Measurements from ENCODE around the gene FGFR1OP2. TPM values are rescaled to one million over a fixed set of nuclear protein-coding genes. Genes with fewer than 3 reads are reported as not detected.
A peak's percentile ranks its signal among the peaks of the same experiment; 100 is the strongest.

The FGFR1OP2 gene
- total RNA-seq, 1 experiment from 2014 or later: 40.6 TPM

- peak overlapping the region; percentile 81 for H3K27ac Mint-ChIP-seq (ENCODE audit: low read depth, unreplicated experiment)
- no peaks in the 10 kb centered on the region for H3K9me3 Mint-ChIP-seq (ENCODE audit: unreplicated experiment)
- POLR2A ChIA-PET: interaction anchor here (0.6 to 3.5 kb wide), 5 partner anchors 11 to 82 kb away, joined by 3 to 25 read pairs (median 6); partner anchors contain the start of gene MED21
- CTCF ChIA-PET: interaction anchor here (0.7 kb wide), 2 partner anchors 12 to 17 kb away, joined by 4 read pairs; no protein-coding TSS in a partner anchor
- BruUV-seq (replicated peaks): no TSS peak
- peak overlapping the region; percentile 91 for H3K4me3 Mint-ChIP-seq (ENCODE audit: unreplicated experiment)
- no peak for TF ChIP-seq CTCF (IDR thresholded peaks at IDR 0.05; ENCODE audit: unreplicated experiment)
- H3K27me3 Mint-ChIP-seq (ENCODE audit: insufficient read depth, unreplicated experiment): no peaks in the 10 kb centered on the region
- peaks cover 26% of the 10 kb centered on the region for H3K4me1 Mint-ChIP-seq (ENCODE audit: insufficient read depth, unreplicated experiment)
- no peak for DNase-seq (ENCODE audit: unreplicated experiment)
- intact Hi-C loops (cut with micrococcal nuclease): no loop called here
- H3K36me3 Mint-ChIP-seq (ENCODE audit: insufficient read depth, unreplicated experiment): no peaks in the 10 kb centered on the region
Observed at GRCh38 chr12:26940516-26941214, 2.4 kb downstream of the FGFR1OP2 start.

GRCh38 chr12:26941215-26941594, 2.9 kb downstream of the FGFR1OP2 start:
- ChIA-PET POLR2A (interaction anchor here (1.0 to 3.5 kb wide), 4 partner anchors 11 to 70 kb away, joined by 4 to 25 read pairs (median 6); no protein-coding TSS in a partner anchor), CTCF (interaction anchor here (0.7 kb wide), 2 partner anchors 12 to 16 kb away, joined by 4 read pairs; no protein-coding TSS in a partner anchor)
- peak overlapping the region; percentile 91 for H3K4me3 Mint-ChIP-seq (ENCODE audit: unreplicated experiment)
- no peaks in the 10 kb centered on the region for H3K9me3 Mint-ChIP-seq (ENCODE audit: unreplicated experiment)
- no peaks in the 10 kb centered on the region for H3K36me3 Mint-ChIP-seq (ENCODE audit: insufficient read depth, unreplicated experiment)
- H3K27ac Mint-ChIP-seq (ENCODE audit: low read depth, unreplicated experiment): peak overlapping the region; percentile 81
- TF ChIP-seq CTCF (IDR thresholded peaks at IDR 0.05; ENCODE audit: unreplicated experiment): no peak
- no peaks in the 10 kb centered on the region for H3K27me3 Mint-ChIP-seq (ENCODE audit: insufficient read depth, unreplicated experiment)
- intact Hi-C loops (cut with micrococcal nuclease): no loop called here
- H3K4me1 Mint-ChIP-seq (ENCODE audit: insufficient read depth, unreplicated experiment): peaks cover 21% of the 10 kb centered on the region
- DNase-seq (ENCODE audit: unreplicated experiment): no peak
- no TSS peak for BruUV-seq (replicated peaks)

GRCh38 chr12:26948309-26948708, 10.0 kb downstream of the FGFR1OP2 start:
- POLR2A ChIA-PET: interaction anchor here (0.7 kb wide), 1 partner anchor 145 kb away, joined by 3 read pairs; no protein-coding TSS in a partner anchor
- Mint-ChIP-seq H3K36me3 (ENCODE audit: insufficient read depth, unreplicated experiment) (peaks cover 6% of the 10 kb centered on the region), H3K9me3 (ENCODE audit: unreplicated experiment) (no peaks in the 10 kb centered on the region), H3K4me1 (ENCODE audit: insufficient read depth, unreplicated experiment) (no peaks in the 10 kb centered on the region), H3K27ac (ENCODE audit: low read depth, unreplicated experiment) (no peak overlapping the region), H3K4me3 (ENCODE audit: unreplicated experiment) (no peak overlapping the region), H3K27me3 (ENCODE audit: insufficient read depth, unreplicated experiment) (no peaks in the 10 kb centered on the region)
- DNase-seq (ENCODE audit: unreplicated experiment): no peak
- CTCF ChIA-PET: no interaction called here
- intact Hi-C loops (cut with micrococcal nuclease): no loop called here
- BruUV-seq (replicated peaks): no TSS peak
- no peak for TF ChIP-seq CTCF (IDR thresholded peaks at IDR 0.05; ENCODE audit: unreplicated experiment)

GRCh38 chr12:26953447-26953846, 15.2 kb downstream of the FGFR1OP2 start:
- no TSS peak for BruUV-seq (replicated peaks)
- Mint-ChIP-seq H3K27me3 (ENCODE audit: insufficient read depth, unreplicated experiment) (no peaks in the 10 kb centered on the region), H3K36me3 (ENCODE audit: insufficient read depth, unreplicated experiment) (peaks cover 39% of the 10 kb centered on the region), H3K4me3 (ENCODE audit: unreplicated experiment) (no peak overlapping the region), H3K27ac (ENCODE audit: low read depth, unreplicated experiment) (no peak overlapping the region), H3K9me3 (ENCODE audit: unreplicated experiment) (no peaks in the 10 kb centered on the region), H3K4me1 (ENCODE audit: insufficient read depth, unreplicated experiment) (no peaks in the 10 kb centered on the region)
- intact Hi-C loops (cut with micrococcal nuclease): no loop called here
- CTCF ChIA-PET: interaction anchor here (0.5 to 0.6 kb wide), 3 partner anchors 12 to 350 kb away, joined by 3 to 4 read pairs (median 4); no protein-coding TSS in a partner anchor
- DNase-seq (ENCODE audit: unreplicated experiment): no peak
- POLR2A ChIA-PET: interaction anchor here (1.3 to 1.7 kb wide), 2 partner anchors 10 to 15 kb away, joined by 3 to 4 read pairs; partner anchors contain the start of gene FGFR1OP2
- no peak for TF ChIP-seq CTCF (IDR thresholded peaks at IDR 0.05; ENCODE audit: unreplicated experiment)
